NK-92 (cell line): ENCODE measurements around the gene TMCC2.
"Not testable (repeated sequence)": the region's sequence is repeated elsewhere in the genome, so short reads cannot be mapped to it uniquely, and the experiment has no call there.

ENCODE experiments used
- DNase-seq: peaks from one replicate; lab custom pipeline; 2025; ENCODE audit not compliant: unreplicated experiment; lab: John Stamatoyannopoulos, UW

TMCC2 gene

GRCh38 chr1:205211839-205212536 is 15.8 kb upstream of the TMCC2 start:
- no peak for DNase-seq

GRCh38 chr1:205214756-205215155 is 13.0 kb upstream of the TMCC2 start:
- DNase-seq, result no peak

- DNase-seq, result no peak
These were observed 11.2 kb upstream of the TMCC2 start for GRCh38 chr1:205216588-205216987.

GRCh38 chr1:205217418-205217817 is 10.3 kb upstream of the TMCC2 start:
- DNase-seq, result no peak

- no peak for DNase-seq
These were observed 7.3 kb upstream of the TMCC2 start for GRCh38 chr1:205220421-205220820.

GRCh38 chr1:205224736-205225135 is 3.0 kb upstream of the TMCC2 start:
- DNase-seq, result no peak

- DNase-seq, result no peak
These were observed 1.6 kb upstream of the TMCC2 start for GRCh38 chr1:205225901-205226765.

GRCh38 chr1:205226868-205227583 is 720 bp upstream of the TMCC2 start:
- no peak for DNase-seq

GRCh38 chr1:205228093-205228521 is 361 bp downstream of the TMCC2 start:
- DNase-seq, result no peak

- no peak for DNase-seq
These were observed 1.7 kb downstream of the TMCC2 start for GRCh38 chr1:205229399-205229871.

GRCh38 chr1:205229916-205230700 is 2.4 kb downstream of the TMCC2 start:
- DNase-seq, result no peak

GRCh38 chr1:205230982-205231381 is 3.2 kb downstream of the TMCC2 start:
- DNase-seq, result no peak

GRCh38 chr1:205232127-205232820 is 4.5 kb downstream of the TMCC2 start:
- DNase-seq, result no peak

- DNase-seq, result no peak
These were observed 5.2 kb downstream of the TMCC2 start for GRCh38 chr1:205232945-205233397.

GRCh38 chr1:205233986-205234385 is 6.2 kb downstream of the TMCC2 start:
- DNase-seq, result not testable (repeated sequence)

- no peak for DNase-seq
These were observed 8.2 kb downstream of the TMCC2 start for GRCh38 chr1:205235951-205236350.

GRCh38 chr1:205236526-205236925 is 8.8 kb downstream of the TMCC2 start:
- DNase-seq, result no peak

GRCh38 chr1:205236951-205237475 is 9.3 kb downstream of the TMCC2 start:
- DNase-seq, result no peak

GRCh38 chr1:205237526-205238484 is 10.1 kb downstream of the TMCC2 start:
- no peak for DNase-seq
